ENCODE measurements around the gene RSPH1.

DNA sequence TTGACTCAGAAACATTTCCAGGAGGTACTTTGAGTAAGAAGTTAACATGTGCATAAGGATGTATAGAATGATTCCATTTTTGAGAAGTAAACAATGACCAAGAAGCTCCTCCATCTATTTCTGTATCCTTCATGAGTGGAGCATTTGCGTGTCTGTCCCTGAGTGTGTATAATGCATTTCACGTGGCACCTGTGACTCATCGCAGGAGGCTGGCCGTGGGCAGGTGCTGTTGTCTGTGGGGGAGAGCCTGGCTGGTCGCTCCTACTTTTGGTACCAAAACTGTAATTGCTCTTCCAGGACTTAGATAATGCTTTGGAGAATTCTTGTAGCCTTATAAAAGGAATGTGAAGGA lies 34.1 kb upstream of the RSPH1 start:
- TF ChIP-seq CTCF (conservative IDR thresholded peaks at IDR 0.05 in 1 of 2, IDR thresholded peaks at IDR 0.05 in 1 of 2; ENCODE audit: extremely low read depth in 1 of 2, insufficient read depth in 1 of 2, low read depth in 1 of 2, low read length in 2 of 2) (no peak), EZH2 (IDR thresholded peaks at IDR 0.05; ENCODE audit: borderline replicate concordance, low read length) (no peak)
